ENCODE measurements around the gene CFAP20DC.
"Not testable (repeated sequence)": the region's sequence is repeated elsewhere in the genome, so short reads cannot be mapped to it uniquely, and the experiment has no call there.

CFAP20DC gene

DNA sequence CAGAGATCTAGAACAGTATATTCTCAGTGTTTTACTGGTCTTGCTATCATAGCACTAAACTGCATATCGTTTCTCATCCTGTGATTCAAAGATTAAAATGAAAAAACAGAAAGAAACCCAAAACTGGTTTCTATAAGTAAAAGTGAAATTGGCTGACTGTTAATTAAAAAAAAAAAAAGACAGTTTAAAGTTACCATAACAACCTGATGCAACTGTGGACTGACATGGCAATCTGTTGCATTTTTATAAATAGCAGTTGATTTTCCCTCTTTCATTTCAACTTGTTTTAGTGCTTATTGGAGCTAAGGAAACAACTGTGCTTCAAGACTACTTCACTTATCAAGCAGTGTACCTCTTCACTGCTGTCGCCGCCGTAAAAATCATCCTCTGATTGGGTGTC lies 186.6 kb downstream of the CFAP20DC start:
- no peaks in the 10 kb centered on the region for H3K9me3 Mint-ChIP-seq
- peaks cover 9% of the 10 kb centered on the region for H3K4me1 Mint-ChIP-seq (ENCODE audit: low read depth)
- H3K4me3 Mint-ChIP-seq = no peak overlapping the region
- H3K27ac Mint-ChIP-seq = no peak overlapping the region
- peaks cover 6% of the 10 kb centered on the region for H3K27me3 Mint-ChIP-seq (ENCODE audit: low read depth)
- DNase-seq (ENCODE audit: low spot score) = no peak
- H3K36me3 Mint-ChIP-seq (ENCODE audit: low read depth) = no peaks in the 10 kb centered on the region

DNA sequence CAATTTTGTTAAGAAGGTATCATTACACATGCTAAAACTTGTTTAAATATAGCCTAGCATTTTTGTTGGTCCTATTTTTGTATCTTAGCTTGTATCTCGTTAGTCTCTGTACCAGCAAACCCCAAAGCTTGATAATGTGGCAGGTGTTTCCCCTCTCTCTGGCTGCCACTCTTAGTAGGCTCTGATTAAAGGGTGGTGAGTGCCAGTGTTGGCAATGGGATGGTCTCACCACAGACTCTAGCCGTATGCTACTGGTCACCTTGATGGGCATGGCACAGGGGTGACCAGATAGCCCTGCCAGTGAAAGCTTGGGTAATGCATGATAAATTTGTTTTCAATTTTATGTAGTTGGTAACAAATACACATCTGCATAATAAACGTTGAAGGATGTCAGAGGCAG lies 188.3 kb downstream of the CFAP20DC start:
- Mint-ChIP-seq H3K4me3 (no peak overlapping the region), H3K36me3 (ENCODE audit: low read depth) (no peaks in the 10 kb centered on the region), H3K9me3 (no peaks in the 10 kb centered on the region), H3K27me3 (ENCODE audit: low read depth) (peaks cover 10% of the 10 kb centered on the region), H3K27ac (no peak overlapping the region), H3K4me1 (ENCODE audit: low read depth) (peaks cover 9% of the 10 kb centered on the region)
- DNase-seq (ENCODE audit: low spot score) = no peak

DNA sequence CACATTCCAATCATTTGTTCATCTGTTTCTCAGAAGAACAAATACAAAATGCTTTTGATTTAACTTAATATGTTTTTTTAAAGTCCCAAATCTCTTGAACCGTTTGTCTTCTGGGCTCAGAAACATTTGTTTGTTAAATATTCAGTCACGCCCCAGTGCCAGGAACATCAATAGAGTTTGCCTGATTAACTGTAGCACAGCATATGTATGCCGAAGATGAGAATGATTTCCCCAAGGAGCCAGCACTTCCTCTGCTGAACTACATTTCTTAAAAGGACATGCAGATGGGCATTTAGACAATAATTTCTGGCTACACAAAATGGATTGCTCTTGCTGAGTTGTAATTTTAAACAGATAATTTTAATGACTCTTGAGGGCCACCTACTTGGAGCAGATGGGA lies 191.7 kb downstream of the CFAP20DC start:
- H3K4me3 Mint-ChIP-seq = no peak overlapping the region
- H3K4me1 Mint-ChIP-seq (ENCODE audit: low read depth) = peaks cover 4% of the 10 kb centered on the region

DNA sequence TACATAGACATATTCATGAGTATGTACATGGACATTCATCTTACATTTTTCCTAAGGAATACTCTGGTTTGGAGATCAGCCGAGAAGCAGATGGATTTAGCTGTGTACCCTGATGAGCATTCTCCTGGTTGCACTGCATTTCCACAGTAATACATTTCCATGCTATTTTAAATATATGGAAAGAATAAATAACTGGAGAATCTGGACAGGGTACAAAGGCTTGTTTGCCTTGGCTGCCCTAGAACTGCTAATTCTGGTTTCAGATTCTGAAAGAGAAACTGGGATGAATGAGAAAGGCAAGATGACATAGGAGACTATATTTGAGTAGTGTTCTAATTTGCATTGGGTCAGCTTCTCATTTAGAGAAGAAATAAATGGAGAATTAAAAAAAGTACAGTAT lies 192.4 kb downstream of the CFAP20DC start:
- Mint-ChIP-seq H3K4me1 (ENCODE audit: low read depth) (no peaks in the 10 kb centered on the region), H3K9me3 (no peaks in the 10 kb centered on the region), H3K27me3 (ENCODE audit: low read depth) (peaks cover 8% of the 10 kb centered on the region), H3K36me3 (ENCODE audit: low read depth) (no peaks in the 10 kb centered on the region), H3K27ac (no peak overlapping the region), H3K4me3 (no peak overlapping the region)
- no peak for DNase-seq (ENCODE audit: low spot score)

More for the DNA sequence above, 191.7 kb downstream of the CFAP20DC start:
- no peaks in the 10 kb centered on the region for H3K36me3 Mint-ChIP-seq (ENCODE audit: low read depth)
- no peak for DNase-seq (ENCODE audit: low spot score)
- no peaks in the 10 kb centered on the region for H3K9me3 Mint-ChIP-seq
- H3K27me3 Mint-ChIP-seq (ENCODE audit: low read depth) = peaks cover 8% of the 10 kb centered on the region
- H3K27ac Mint-ChIP-seq = no peak overlapping the region

DNA sequence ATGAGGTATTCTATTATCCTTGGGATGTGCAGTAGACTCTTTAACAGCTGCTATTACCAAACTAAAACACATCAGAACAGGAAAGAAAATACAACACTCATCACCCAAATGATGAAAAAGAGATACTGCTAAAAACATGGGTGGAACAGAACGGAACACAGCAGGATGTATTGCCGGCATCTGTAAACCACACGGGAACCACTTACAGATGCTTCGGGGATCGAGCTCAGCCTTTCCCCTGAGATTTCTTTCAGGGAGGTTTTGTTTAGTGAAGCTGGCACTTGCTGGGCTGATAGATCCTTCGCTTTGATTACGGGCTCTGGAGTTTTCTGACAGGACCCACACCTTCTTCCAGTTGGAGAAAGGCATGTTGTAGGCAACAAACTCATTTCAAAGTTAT lies 201.0 kb downstream of the CFAP20DC start:
- H3K9me3 Mint-ChIP-seq = no peaks in the 10 kb centered on the region
- no peaks in the 10 kb centered on the region for H3K36me3 Mint-ChIP-seq (ENCODE audit: low read depth)
- H3K4me1 Mint-ChIP-seq (ENCODE audit: low read depth) = no peaks in the 10 kb centered on the region
- DNase-seq (ENCODE audit: low spot score) = no peak
- H3K4me3 Mint-ChIP-seq = no peak overlapping the region
- H3K27me3 Mint-ChIP-seq (ENCODE audit: low read depth) = peaks cover 6% of the 10 kb centered on the region
- no peak overlapping the region for H3K27ac Mint-ChIP-seq

DNA sequence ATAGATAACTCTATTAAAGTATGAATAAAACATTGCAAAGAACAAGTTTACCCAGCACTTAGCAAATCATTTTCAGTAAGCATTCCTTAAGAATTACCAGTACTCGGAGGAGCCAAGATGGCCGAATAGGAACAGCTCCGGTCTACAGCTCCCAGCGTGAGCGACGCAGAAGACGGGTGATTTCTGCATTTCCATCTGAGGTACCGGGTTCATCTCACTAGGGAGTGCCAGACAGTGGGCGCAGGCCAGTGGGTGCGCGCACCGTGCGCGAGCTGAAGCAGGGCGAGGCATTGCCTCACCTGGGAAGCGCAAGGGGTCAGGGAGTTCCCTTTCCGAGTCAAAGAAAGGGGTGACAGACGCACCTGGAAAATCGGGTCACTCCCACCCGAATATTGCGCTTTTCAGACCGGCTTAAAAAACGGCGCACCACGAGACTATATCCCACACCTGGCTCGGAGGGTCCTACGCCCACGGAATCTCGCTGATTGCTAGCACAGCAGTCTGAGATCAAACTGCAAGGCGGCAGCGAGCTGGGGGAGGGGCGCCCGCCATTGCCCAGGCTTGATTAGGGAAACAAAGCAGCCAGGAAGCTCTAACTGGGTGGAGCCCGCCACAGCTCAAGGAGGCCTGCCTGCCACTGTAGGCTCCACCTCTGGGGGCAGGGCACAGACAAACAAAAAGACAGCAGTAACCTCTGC lies 207.6 kb downstream of the CFAP20DC start:
- H3K4me1 Mint-ChIP-seq (ENCODE audit: low read depth); H3K27ac Mint-ChIP-seq; H3K27me3 Mint-ChIP-seq (ENCODE audit: low read depth); H3K9me3 Mint-ChIP-seq; DNase-seq (ENCODE audit: low spot score); H3K36me3 Mint-ChIP-seq (ENCODE audit: low read depth); H3K4me3 Mint-ChIP-seq: not testable (repeated sequence)

DNA sequence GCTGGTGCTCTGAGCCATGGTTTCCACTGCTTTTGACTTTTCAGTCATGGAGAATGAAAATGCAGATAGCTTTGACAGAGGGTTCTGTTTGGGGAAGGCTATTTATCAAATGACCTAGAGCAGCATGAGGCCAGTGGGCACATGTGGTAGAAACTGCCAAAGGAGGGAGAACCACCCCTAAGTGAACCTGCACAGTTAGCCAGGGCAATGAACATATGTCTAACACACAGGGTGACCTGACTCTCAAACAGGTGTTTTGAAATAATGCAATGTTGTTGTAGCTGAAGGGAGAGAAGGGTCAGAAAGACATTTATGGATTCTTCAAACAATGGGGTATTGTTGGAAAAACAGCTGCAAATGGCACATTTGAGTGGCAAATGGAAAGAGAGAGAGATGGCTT lies 208.9 kb downstream of the CFAP20DC start:
- no peak overlapping the region for H3K4me3 Mint-ChIP-seq
- no peaks in the 10 kb centered on the region for H3K9me3 Mint-ChIP-seq
- no peaks in the 10 kb centered on the region for H3K4me1 Mint-ChIP-seq (ENCODE audit: low read depth)
- DNase-seq (ENCODE audit: low spot score) = no peak
- peaks cover 4% of the 10 kb centered on the region for H3K27me3 Mint-ChIP-seq (ENCODE audit: low read depth)
- no peak overlapping the region for H3K27ac Mint-ChIP-seq
- H3K36me3 Mint-ChIP-seq (ENCODE audit: low read depth) = no peaks in the 10 kb centered on the region

DNA sequence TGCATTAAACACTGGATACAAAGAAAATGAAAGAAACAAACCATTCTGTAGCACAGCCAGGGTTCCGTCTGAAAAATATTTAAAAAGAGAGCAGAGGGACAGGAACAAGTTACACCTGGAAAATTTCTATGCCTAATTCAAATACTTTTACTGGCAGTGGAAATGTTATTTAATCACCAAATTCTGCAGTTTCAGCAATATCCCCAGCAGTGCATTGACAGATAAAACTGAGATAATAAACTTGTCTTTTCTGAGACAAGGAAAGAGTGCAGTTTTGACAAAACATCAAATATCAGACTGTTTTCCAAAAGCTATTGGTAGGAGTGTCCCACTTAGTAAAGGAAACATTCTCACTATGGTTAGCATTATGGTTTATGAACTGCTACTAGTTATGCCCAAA lies 209.9 kb downstream of the CFAP20DC start:
- Mint-ChIP-seq H3K9me3 (no peaks in the 10 kb centered on the region), H3K27ac (no peak overlapping the region), H3K4me1 (ENCODE audit: low read depth) (no peaks in the 10 kb centered on the region), H3K4me3 (no peak overlapping the region), H3K36me3 (ENCODE audit: low read depth) (no peaks in the 10 kb centered on the region), H3K27me3 (ENCODE audit: low read depth) (peaks cover 4% of the 10 kb centered on the region)
- DNase-seq (ENCODE audit: low spot score) = no peak

DNA sequence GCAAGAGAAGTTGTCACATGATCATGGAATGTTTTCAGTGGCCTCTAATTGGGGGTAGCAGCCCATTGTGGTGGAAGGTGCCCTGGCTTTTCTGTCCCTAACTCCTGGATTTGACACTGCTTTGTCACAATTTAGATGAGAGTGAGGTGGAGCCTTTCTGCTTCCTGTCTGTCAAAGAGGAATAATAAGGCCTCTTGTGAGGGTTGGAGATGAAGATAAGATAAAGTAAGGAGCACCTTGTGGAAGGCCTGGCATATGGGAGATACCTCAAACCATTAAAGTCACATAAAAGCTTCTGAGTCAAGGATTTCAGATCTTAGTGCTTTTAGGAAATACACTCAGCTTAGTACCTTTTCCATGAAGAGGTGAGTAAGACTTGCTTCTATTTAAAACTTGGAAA lies 210.6 kb downstream of the CFAP20DC start:
- Mint-ChIP-seq H3K27ac (no peak overlapping the region), H3K9me3 (no peaks in the 10 kb centered on the region), H3K4me3 (no peak overlapping the region), H3K27me3 (ENCODE audit: low read depth) (peaks cover 6% of the 10 kb centered on the region), H3K36me3 (ENCODE audit: low read depth) (no peaks in the 10 kb centered on the region), H3K4me1 (ENCODE audit: low read depth) (no peaks in the 10 kb centered on the region)
- DNase-seq (ENCODE audit: low spot score) = no peak

DNA sequence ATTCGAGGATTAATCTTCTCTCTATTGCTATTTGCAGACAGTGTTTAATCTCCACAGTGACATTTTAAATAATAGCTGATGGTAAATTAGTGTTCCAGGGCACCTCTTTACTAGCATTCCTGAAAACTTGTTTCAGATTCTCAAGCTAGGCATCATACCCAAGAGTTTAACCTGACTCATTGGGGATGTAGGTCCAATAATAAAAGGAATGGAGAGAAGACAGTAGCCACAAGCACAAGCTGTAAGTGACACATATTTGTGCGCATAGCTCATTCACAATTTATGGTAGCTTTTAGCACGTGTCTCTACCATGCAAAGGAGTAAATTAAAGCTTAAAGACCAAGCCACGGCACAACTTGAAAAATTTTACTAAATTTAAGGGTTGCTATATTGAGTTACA lies 212.0 kb downstream of the CFAP20DC start:
- Mint-ChIP-seq H3K4me3 (no peak overlapping the region), H3K27me3 (ENCODE audit: low read depth) (peaks cover 6% of the 10 kb centered on the region)

DNA sequence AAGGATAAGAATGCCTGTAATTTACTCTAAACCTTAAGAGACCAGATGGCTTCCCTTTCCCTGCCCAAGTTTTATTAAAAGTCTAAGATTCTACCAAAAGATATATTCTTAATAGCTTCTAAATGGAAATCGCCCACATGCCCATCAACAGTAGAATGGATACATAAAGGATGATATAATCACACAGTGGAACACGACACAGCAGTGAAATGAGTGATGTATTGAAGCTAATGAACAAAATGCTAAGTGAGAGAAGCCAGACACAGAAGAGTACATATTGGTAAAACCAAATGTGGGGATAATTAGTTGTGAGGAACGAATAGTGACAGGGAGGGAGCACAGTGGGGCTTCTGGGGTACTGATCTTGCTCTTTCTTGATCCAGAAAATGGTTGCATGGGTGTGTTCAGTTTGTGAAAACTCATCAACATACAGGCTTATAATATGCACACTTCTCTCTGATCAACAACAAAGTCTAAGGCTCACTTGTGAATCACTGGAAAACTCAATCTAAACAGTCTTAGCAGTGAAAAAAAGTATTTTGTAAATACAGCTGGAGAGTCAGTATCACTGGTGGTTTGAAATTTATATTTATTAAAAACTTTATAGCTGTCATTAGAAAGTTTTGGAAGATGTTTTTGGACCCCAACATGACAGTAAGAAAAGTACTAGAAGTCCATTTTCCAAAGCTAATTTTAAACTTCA lies 212.5 kb downstream of the CFAP20DC start:
- no peaks in the 10 kb centered on the region for H3K9me3 Mint-ChIP-seq
- no peak overlapping the region for H3K27ac Mint-ChIP-seq
- H3K4me3 Mint-ChIP-seq = no peak overlapping the region
- no peak for DNase-seq (ENCODE audit: low spot score)
- H3K36me3 Mint-ChIP-seq (ENCODE audit: low read depth) = no peaks in the 10 kb centered on the region
- H3K4me1 Mint-ChIP-seq (ENCODE audit: low read depth) = no peaks in the 10 kb centered on the region
- H3K27me3 Mint-ChIP-seq (ENCODE audit: low read depth) = peaks cover 6% of the 10 kb centered on the region

More for the DNA sequence above, 212.0 kb downstream of the CFAP20DC start:
- H3K27ac Mint-ChIP-seq = no peak overlapping the region
- no peak for DNase-seq (ENCODE audit: low spot score)
- H3K9me3 Mint-ChIP-seq = no peaks in the 10 kb centered on the region
- no peaks in the 10 kb centered on the region for H3K4me1 Mint-ChIP-seq (ENCODE audit: low read depth)
- no peaks in the 10 kb centered on the region for H3K36me3 Mint-ChIP-seq (ENCODE audit: low read depth)

DNA sequence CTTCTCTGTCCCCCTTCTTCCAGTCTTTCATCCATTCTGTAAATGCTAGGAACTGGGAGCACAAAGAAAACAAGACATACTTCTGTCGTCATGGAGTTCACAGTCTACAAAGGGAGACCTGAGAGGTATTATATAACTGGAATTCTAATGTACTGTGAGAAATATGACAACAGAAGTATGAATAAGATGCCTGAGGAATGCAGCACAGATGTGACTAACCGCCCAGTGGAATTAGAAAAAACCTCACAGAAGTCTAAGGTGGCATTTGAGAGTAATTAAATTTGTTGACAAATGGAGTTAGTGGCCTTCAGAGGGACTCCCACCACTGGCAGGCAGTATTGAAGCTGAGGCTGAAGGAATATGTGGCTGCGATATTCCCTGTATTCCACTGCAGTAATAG lies 214.7 kb downstream of the CFAP20DC start:
- no peak for DNase-seq (ENCODE audit: low spot score)
- Mint-ChIP-seq H3K36me3 (ENCODE audit: low read depth) (no peaks in the 10 kb centered on the region), H3K27ac (no peak overlapping the region), H3K4me1 (ENCODE audit: low read depth) (no peaks in the 10 kb centered on the region), H3K4me3 (no peak overlapping the region), H3K27me3 (ENCODE audit: low read depth) (peaks cover 2% of the 10 kb centered on the region), H3K9me3 (no peaks in the 10 kb centered on the region)

DNA sequence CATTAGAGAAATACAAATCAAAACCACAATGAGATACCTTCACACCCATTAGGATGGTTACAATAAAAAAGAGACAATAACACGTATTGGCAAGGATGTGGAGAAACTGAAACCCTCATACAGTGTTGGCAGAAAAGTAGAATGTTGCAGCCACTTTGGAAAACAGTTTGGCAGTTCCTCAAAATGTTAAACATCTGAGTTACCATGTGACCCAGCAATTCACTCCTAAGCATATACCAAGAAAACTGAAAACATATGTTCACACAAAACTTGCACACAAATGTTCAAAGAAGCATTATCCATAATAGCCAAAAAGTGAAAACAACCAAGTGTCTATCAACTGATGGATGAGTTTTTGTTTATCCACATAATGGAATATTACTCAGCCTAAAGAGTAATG lies 216.3 kb downstream of the CFAP20DC start:
- Mint-ChIP-seq H3K4me1 (ENCODE audit: low read depth) (no peaks in the 10 kb centered on the region), H3K9me3 (no peaks in the 10 kb centered on the region), H3K27me3 (ENCODE audit: low read depth) (peaks cover 2% of the 10 kb centered on the region), H3K4me3 (no peak overlapping the region), H3K36me3 (ENCODE audit: low read depth) (no peaks in the 10 kb centered on the region), H3K27ac (no peak overlapping the region)
- no peak for DNase-seq (ENCODE audit: low spot score)

DNA sequence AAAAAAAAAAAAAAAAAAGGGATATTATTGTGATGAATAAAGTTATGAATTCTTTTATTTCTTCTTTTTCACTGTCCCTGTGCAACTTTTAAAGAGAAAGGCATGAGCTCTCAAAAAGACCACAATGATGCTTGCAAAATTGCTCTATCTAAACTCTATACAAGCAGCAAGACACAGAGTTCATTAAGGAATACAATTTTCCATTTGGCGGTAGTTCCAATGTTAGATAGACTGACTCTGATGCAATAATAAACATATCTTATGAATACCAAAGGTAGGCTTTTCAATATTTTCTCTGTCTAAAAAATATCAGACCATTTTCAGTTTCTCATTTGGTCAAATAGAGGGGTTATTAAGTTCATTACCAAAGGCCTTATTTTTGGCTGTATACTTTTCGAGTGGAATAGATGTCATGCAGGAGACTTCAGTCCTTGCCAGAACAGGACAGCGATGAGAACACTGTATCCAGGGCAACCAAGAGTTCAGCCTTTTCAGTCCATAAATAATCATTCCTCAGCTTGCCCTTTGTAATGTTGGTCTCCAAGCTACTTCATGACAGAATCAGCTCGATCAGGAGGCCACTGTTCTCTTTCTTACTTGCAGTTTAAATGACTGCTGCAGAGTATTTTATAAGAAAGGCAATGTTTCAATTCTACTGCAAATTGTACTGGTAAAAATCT lies 220.4 kb downstream of the CFAP20DC start:
- Mint-ChIP-seq H3K27me3 (ENCODE audit: low read depth) (no peaks in the 10 kb centered on the region), H3K36me3 (ENCODE audit: low read depth) (no peaks in the 10 kb centered on the region), H3K9me3 (no peaks in the 10 kb centered on the region), H3K4me3 (no peak overlapping the region), H3K4me1 (ENCODE audit: low read depth) (no peaks in the 10 kb centered on the region), H3K27ac (no peak overlapping the region)
- DNase-seq (ENCODE audit: low spot score) = no peak

Data from T-helper 2 cell treated with Interferon-gamma antibody and Interleukin-4, amounts not matched to agents 5 μg/mL and 100 μg/mL, for 36 hours (primary cell).